Kidney (tissue), 14 donors: ENCODE results near the gene AK1. TPM values are rescaled to one million over a fixed set of nuclear protein-coding genes. Genes with fewer than 3 reads are reported as not detected.

Experiments
- DNase-seq, 5 donors: peaks; one replicate each; pipeline ENCODE4 v3.0.0-alpha.2; 2013 to 2020
- FAIRE-seq: peaks from 2 replicates; lab custom pipeline; 2012; peaks lifted over from hg19 to GRCh38; lab: Jason Lieb, UNC
- H3K27ac ChIP-seq, 2 donors: one replicate each; pipeline ENCODE4 v1.7.0; 2013; ENCODE audit warnings: low read depth in 2 of 2, low read length in 2 of 2, inconsistent platforms in 1 of 2
- H3K27me3 ChIP-seq: one replicate; pipeline ENCODE4 v1.7.1; 2013; ENCODE audit warnings: low read length, inconsistent platforms; ENCODE audit not compliant: control insufficient read depth, insufficient read depth
- H3K36me3 ChIP-seq, 3 donors: one replicate each; pipeline versions ENCODE4 v1.7.0 to v1.7.1; 2013; ENCODE audit warnings: low read length in 3 of 3, control low read depth in 1 of 3, inconsistent platforms in 1 of 3; ENCODE audit not compliant: insufficient read depth in 3 of 3, control insufficient read depth in 2 of 3
- H3K4me1 ChIP-seq, 3 donors: one replicate each; pipeline versions ENCODE4 v1.7.0 to v1.7.1; 2013; ENCODE audit warnings: low read length in 3 of 3, inconsistent platforms in 1 of 3, low read depth in 1 of 3; ENCODE audit not compliant: control insufficient read depth in 2 of 3, insufficient read depth in 2 of 3
- H3K4me3 ChIP-seq, 3 donors: one replicate each; pipeline versions ENCODE4 v1.7.0 to v1.8.1; 2013; ENCODE audit warnings: low read length in 3 of 3, control low read depth in 1 of 3, inconsistent platforms in 1 of 3
- H3K9ac ChIP-seq, 3 donors: one replicate each; pipeline versions ENCODE4 v1.7.0 to v1.7.1; 2013; ENCODE audit warnings: low read length in 3 of 3, control low read depth in 1 of 3, inconsistent platforms in 1 of 3
- H3K9me3 ChIP-seq, 3 donors: one replicate each; pipeline versions ENCODE4 v1.7.0 to v1.7.1; 2013; ENCODE audit warnings: low read length in 3 of 3, control low read depth in 1 of 3, inconsistent platforms in 1 of 3; ENCODE audit not compliant: control insufficient read depth in 2 of 3, insufficient read depth in 1 of 3
- CTCF ChIP-seq: IDR thresholded peaks from 3 replicates; pipeline ENCODE4 v1.5.1; 2012; ENCODE audit warnings: mild to moderate bottlenecking, moderate library complexity, borderline replicate concordance; ENCODE audit not compliant: insufficient read depth; ENCODE audit errors: extremely low read depth
- intact Hi-C: fragments of 100-400 bp; cut with DNase I; formaldehyde crosslinking; loops from one replicate; pipeline ENCODE4 v1.11.1; 2022
- microRNA-seq: library from miRNA; unstranded; fragments of <30 nt; microRNA quantifications from one replicate; pipeline ENCODE4 v1.2.0, GENCODE V29; 2020
- polyA plus RNA-seq: library from polyadenylated mRNA; stranded (reverse); fragments of 350-450 nt; fragmentation: Illumina TruSeq; extraction: RNeasy Lipid Tissue Mini Kit (QIAGEN cat#74804); gene quantifications from one replicate; pipeline ENCODE4 v1.2.3, GENCODE V29; 2014; ENCODE audit warnings: low read depth, low replicate concordance; ENCODE audit not compliant: insufficient read depth
- total RNA-seq: library from RNA; stranded (reverse); fragmentation: NEBNext Ultra II Directional; extraction: Animal tissue kit (Norgen Biotek cat#: 25700); gene quantifications from one replicate; pipeline ENCODE4 v1.2.1, GENCODE V29; 2021
- donor health status: control.
- donor health status: control.
- donor health status: control.
- donor health status: control.
- donor health status: control.
- donor health status: DM: yes; HTN: yes; CAD: no.
- donor health status: Normal renal cell carcinoma (clear cell type).

Gene AK1
- total and polyA plus RNA-seq, 2 donors from 2014 or later = 77.9 to 185 TPM

- no peaks in the 10 kb centered on the region for H3K9me3 ChIP-seq
- H3K36me3 ChIP-seq = peaks cover 0 to 38% (median 14%) of the 10 kb centered on the region in 3 donors
- TF ChIP-seq CTCF = no peak
Observed at GRCh38 chr9:127817881-127818434, 59.5 kb downstream of the AK1 start.

GRCh38 chr9:127816728-127817127 is 60.7 kb downstream of the AK1 start:
- Histone ChIP-seq H3K9ac (no peak overlapping the region), H3K27me3 (no peaks in the 10 kb centered on the region), H3K4me1 (no peaks in the 10 kb centered on the region), H3K27ac (no peak overlapping the region), H3K4me3 (no peak overlapping the region), H3K36me3 (peaks cover 2 to 41% (median 16%) of the 10 kb centered on the region in 3 donors), H3K9me3 (no peaks in the 10 kb centered on the region)
- TF ChIP-seq CTCF = no peak
- intact Hi-C loops = no loop called here
- FAIRE-seq (no peak), DNase-seq (peak in 1 of 5 donors; percentile 34)

More at GRCh38 chr9:127817881-127818434, 59.5 kb downstream of the AK1 start:
- no peak overlapping the region for H3K27ac ChIP-seq
- intact Hi-C loops = no loop called here
- FAIRE-seq = no peak
- no peaks in the 10 kb centered on the region for H3K4me1 ChIP-seq
- DNase-seq = peak in 2 of 5 donors; percentile 29 to 56
- no peaks in the 10 kb centered on the region for H3K27me3 ChIP-seq
- H3K9ac ChIP-seq = no peak overlapping the region
- no peak overlapping the region for H3K4me3 ChIP-seq

Small RNA genes lying within 50 kb of the gene (microRNA-seq; reads per million reads assigned to microRNA genes)
- gene MIR4672 = not detected

Other genes starting within 250 kb of the AK1 start
- 2.9 TPM for gene CFAP157, start 170.7 kb downstream of the AK1 start, total RNA-seq
- 0.41 TPM for gene CFAP157, start 170.7 kb downstream of the AK1 start, polyA plus RNA-seq
- 20.5 TPM for gene PTRH1, start 162.0 kb downstream of the AK1 start, total RNA-seq
- 41.3 TPM for gene PTRH1, start 162.0 kb downstream of the AK1 start, polyA plus RNA-seq
- gene TTC16, start 161.6 kb downstream of the AK1 start, total RNA-seq = 0.72 TPM
- gene TTC16, start 161.6 kb downstream of the AK1 start, polyA plus RNA-seq = 0.32 TPM
- 12.7 TPM for gene TOR2A, start 142.4 kb downstream of the AK1 start, total RNA-seq
- 14.5 TPM for gene TOR2A, start 142.4 kb downstream of the AK1 start, polyA plus RNA-seq
- gene SH2D3C, start 99.0 kb downstream of the AK1 start, total RNA-seq = 27.7 TPM
- 13.7 TPM for gene SH2D3C, start 99.0 kb downstream of the AK1 start, polyA plus RNA-seq
- 93.5 TPM for gene CDK9, start 91.6 kb downstream of the AK1 start, total RNA-seq
- gene CDK9, start 91.6 kb downstream of the AK1 start, polyA plus RNA-seq = 45.2 TPM
- 77.2 TPM for gene FPGS, start 74.8 kb downstream of the AK1 start, total RNA-seq
- 44.0 TPM for gene FPGS, start 74.8 kb downstream of the AK1 start, polyA plus RNA-seq
- 135 TPM for gene ENG, start 23.0 kb downstream of the AK1 start, total RNA-seq
- gene ENG, start 23.0 kb downstream of the AK1 start, polyA plus RNA-seq = 158 TPM
- 74.6 TPM for gene ST6GALNAC6, start 21.9 kb upstream of the AK1 start, total RNA-seq
- gene ST6GALNAC6, start 21.9 kb upstream of the AK1 start, polyA plus RNA-seq = 75.0 TPM
- gene ST6GALNAC4, start 39.4 kb upstream of the AK1 start, total RNA-seq = 31.4 TPM
- gene ST6GALNAC4, start 39.4 kb upstream of the AK1 start, polyA plus RNA-seq = 31.6 TPM
- gene PIP5KL1, start 53.1 kb upstream of the AK1 start, total RNA-seq = 3.0 TPM
- 4.3 TPM for gene PIP5KL1, start 53.1 kb upstream of the AK1 start, polyA plus RNA-seq
- gene DPM2, start 60.2 kb upstream of the AK1 start, total RNA-seq = 42.8 TPM
- 70.0 TPM for gene DPM2, start 60.2 kb upstream of the AK1 start, polyA plus RNA-seq
- gene EEIG1, start 103.3 kb upstream of the AK1 start, total RNA-seq = 75.9 TPM
- 34.3 TPM for gene EEIG1, start 103.3 kb upstream of the AK1 start, polyA plus RNA-seq
- gene NAIF1, start 189.6 kb upstream of the AK1 start, total RNA-seq = 12.3 TPM
- 9.7 TPM for gene NAIF1, start 189.6 kb upstream of the AK1 start, polyA plus RNA-seq
- 24.9 TPM for gene SLC25A25, start 190.6 kb upstream of the AK1 start, total RNA-seq
- gene SLC25A25, start 190.6 kb upstream of the AK1 start, polyA plus RNA-seq = 20.4 TPM